ENCODE results near the gene RNF44. TPM values are rescaled to one million over a fixed set of nuclear protein-coding genes. Genes with fewer than 3 reads are reported as not detected.

RNF44 gene
- total RNA-seq, 1 experiment from 2014 or later: 19.2 TPM

DNA sequence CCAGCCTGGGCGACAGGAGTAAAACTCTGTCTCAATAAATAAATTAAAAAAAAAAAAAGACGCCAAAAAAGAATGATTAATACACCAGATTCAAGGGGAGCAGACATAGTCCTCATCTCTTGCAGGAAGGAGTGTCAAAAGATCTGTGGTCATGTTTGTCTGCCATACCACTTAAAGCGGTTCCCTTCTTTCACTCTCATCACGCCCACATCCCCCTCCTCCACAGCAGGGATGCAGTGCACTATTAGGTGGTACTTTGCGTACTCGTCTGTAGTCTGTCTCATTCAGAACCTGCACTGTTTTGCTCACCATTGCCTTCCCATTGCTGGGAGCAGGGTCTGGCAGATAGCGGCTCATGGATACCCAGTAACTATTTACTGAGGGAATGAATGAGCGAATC lies 23.2 kb upstream of the RNF44 start:
- ChIA-PET CTCF (no interaction called here), POLR2A (ENCODE audit: unreplicated experiment) (interaction anchor here (0.6 kb wide), 1 partner anchor 42 kb away, joined by 10 read pairs; no protein-coding TSS in a partner anchor)
- Histone ChIP-seq H3K4me1 (ENCODE audit: insufficient read depth, low read length) (peaks cover 8% of the 10 kb centered on the region), H3F3A (ENCODE audit: low read length, unreplicated experiment) (no peaks in the 10 kb centered on the region), H3K79me2 (ENCODE audit: low read length) (no peaks in the 10 kb centered on the region), H3K4me3 (ENCODE audit: low read length) (no peak overlapping the region), H3K27ac (ENCODE audit: low read length) (no peak overlapping the region), H3K9ac (ENCODE audit: low read length) (no peak overlapping the region), H3K27me3 (ENCODE audit: low read length) (no peaks in the 10 kb centered on the region), H3K9me3 (ENCODE audit: low read length) (no peaks in the 10 kb centered on the region), H3K4me2 (ENCODE audit: low read length) (no peak overlapping the region), H3K9me2 (replicated peaks; ENCODE audit: low read length) (no peaks in the 10 kb centered on the region), H4K20me1 (ENCODE audit: low read length) (no peaks in the 10 kb centered on the region), H3K36me3 (ENCODE audit: low read depth, low read length) (no peaks in the 10 kb centered on the region), H2AFZ (ENCODE audit: low read length) (no peak overlapping the region)
- DNase-seq (no peak), ATAC-seq (no peak)
- intact Hi-C loops (cut with micrococcal nuclease): no loop called here
- BruUV-seq (replicated peaks): no TSS peak
- no peak for TF ChIP-seq EZH2phosphoT487 (IDR thresholded peaks at IDR 0.05; ENCODE audit: borderline replicate concordance, low read length)
- TF ChIP-seq EZH2 (IDR thresholded peaks at IDR 0.05; ENCODE audit: low read length, unreplicated experiment): no peak
- TF ChIP-seq CTCF (conservative IDR thresholded peaks at IDR 0.05; ENCODE audit: low read depth, low read length): no peak

- no peaks in the 10 kb centered on the region for H3K27me3 ChIP-seq (ENCODE audit: low read length)
Measured at GRCh38 chr5:176559683-176560082, 22.5 kb upstream of the RNF44 start.

More at GRCh38 chr5:176559683-176560082, 22.5 kb upstream of the RNF44 start:
- no peaks in the 10 kb centered on the region for H3K79me2 ChIP-seq (ENCODE audit: low read length)
- ChIA-PET CTCF (no interaction called here), POLR2A (ENCODE audit: unreplicated experiment) (no interaction called here)
- peak; percentile 33 for DNase-seq
- H2AFZ ChIP-seq (ENCODE audit: low read length): no peak overlapping the region
- H3K9ac ChIP-seq (ENCODE audit: low read length): no peak overlapping the region
- peaks cover 10% of the 10 kb centered on the region for H3K4me1 ChIP-seq (ENCODE audit: insufficient read depth, low read length)
- intact Hi-C loops (cut with micrococcal nuclease): no loop called here
- H3K9me3 ChIP-seq (ENCODE audit: low read length): no peaks in the 10 kb centered on the region
- BruUV-seq (replicated peaks): no TSS peak
- TF ChIP-seq CTCF (conservative IDR thresholded peaks at IDR 0.05; ENCODE audit: low read depth, low read length) (peak; percentile 44), EZH2 (IDR thresholded peaks at IDR 0.05; ENCODE audit: low read length, unreplicated experiment) (no peak)
- H3K4me2 ChIP-seq (ENCODE audit: low read length): no peak overlapping the region
- H4K20me1 ChIP-seq (ENCODE audit: low read length): no peaks in the 10 kb centered on the region
- no peak for ATAC-seq
- H3K36me3 ChIP-seq (ENCODE audit: low read depth, low read length): no peaks in the 10 kb centered on the region
- no peaks in the 10 kb centered on the region for H3F3A ChIP-seq (ENCODE audit: low read length, unreplicated experiment)
- no peaks in the 10 kb centered on the region for H3K9me2 ChIP-seq (replicated peaks; ENCODE audit: low read length)
- no peak overlapping the region for H3K27ac ChIP-seq (ENCODE audit: low read length)
- no peak overlapping the region for H3K4me3 ChIP-seq (ENCODE audit: low read length)

Measured in PC-3 (cell line).